ENCODE results near the gene RPP30.
A peak's percentile ranks its signal among the peaks of the same experiment; 100 is the strongest.

Gene RPP30

DNA sequence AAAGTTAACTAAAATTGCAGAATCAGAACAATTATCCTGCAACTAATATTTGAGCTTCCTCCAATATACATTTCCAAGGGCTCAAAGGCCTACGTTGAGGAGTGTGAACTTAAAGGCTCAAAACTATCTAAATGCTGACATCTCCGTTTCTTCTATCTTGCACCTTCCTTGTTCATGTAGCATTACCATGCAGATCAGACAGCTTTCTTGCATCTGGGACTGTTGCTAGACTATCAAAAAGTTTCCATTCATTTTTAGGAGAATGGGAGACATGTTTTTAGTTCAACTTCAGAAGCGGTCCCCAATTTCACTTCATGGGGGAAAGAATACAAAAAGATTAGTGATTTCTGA lies 46.2 kb downstream of the RPP30 start:
- WGBS = 89% methylated on average over 3 of the region's 3 CpGs
- no peaks in the 10 kb centered on the region for H3K9me3 ChIP-seq (ENCODE audit: insufficient read depth, low read depth, low read length)
- peak overlapping the region; percentile 12; the same call in 1 of the 2 replicates for H3K4me3 ChIP-seq (ENCODE audit: low read length)
- H3K27ac ChIP-seq (ENCODE audit: low read depth, low read length) = no peak overlapping the region
- H3K27me3 ChIP-seq (ENCODE audit: insufficient read depth, low read length) = peaks cover 99% of the 10 kb centered on the region
- peaks cover 25% of the 10 kb centered on the region; the same call in 1 of the 2 replicates for H3K4me1 ChIP-seq (ENCODE audit: insufficient read depth, low read length)
- no peak overlapping the region for H3K9ac ChIP-seq (ENCODE audit: low read depth, low read length)
- peaks cover 3% of the 10 kb centered on the region; the same call in 1 of the 2 replicates for H3K36me3 ChIP-seq (ENCODE audit: insufficient read depth, low read length)

DNA sequence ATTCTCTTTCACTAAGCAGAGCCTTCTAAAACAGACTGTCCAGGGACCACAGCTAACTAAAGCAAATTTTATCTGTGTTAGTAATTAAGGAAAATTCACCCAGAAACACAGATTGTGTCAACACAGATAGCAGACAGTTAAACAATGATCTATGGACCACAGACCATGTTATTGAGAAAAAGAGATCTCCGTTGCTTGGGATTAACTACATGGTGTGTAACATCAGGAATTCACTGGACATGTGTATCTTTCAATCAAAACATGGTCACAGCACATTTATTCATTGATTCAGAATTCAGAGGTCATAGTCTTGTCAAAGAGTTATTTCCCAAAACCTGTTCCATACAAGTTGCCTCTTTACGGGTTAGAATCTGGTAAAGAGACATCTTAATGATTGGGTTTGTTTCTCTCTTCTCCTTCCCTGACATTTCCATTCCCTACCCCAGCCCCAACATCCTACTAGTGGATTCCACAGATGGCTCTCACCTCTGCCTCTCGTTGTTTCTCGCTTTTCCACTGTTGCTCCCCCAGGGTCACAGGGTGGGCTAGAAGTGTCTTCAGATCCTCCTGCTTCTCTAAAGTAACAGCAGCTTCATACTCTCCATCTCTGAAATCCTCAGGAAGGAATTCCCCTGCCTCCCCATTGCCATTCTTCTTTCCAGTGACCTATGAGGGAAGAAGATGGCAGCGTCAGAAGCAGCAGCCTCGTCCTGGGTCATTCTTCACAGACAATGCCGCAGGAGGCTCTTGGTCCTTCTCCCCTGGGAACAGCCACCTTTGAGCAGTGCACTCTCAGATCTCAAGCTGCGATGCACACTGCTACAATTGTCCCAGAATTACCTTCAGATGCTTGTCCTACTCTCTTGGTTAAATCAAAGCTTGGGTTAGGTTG lies 48.2 kb downstream of the RPP30 start:
- H3K4me1 ChIP-seq (ENCODE audit: insufficient read depth, low read length) = peaks cover 27% of the 10 kb centered on the region; the same call in 1 of the 2 replicates
- no peaks in the 10 kb centered on the region for H3K9me3 ChIP-seq (ENCODE audit: insufficient read depth, low read depth, low read length)
- 58% methylated on average over 8 of the region's 8 CpGs for WGBS
- no peak overlapping the region for H3K27ac ChIP-seq (ENCODE audit: low read depth, low read length)
- peak overlapping the region; percentile 45; the same call in 1 of the 2 replicates for H3K9ac ChIP-seq (ENCODE audit: low read depth, low read length)
- H3K4me3 ChIP-seq (ENCODE audit: low read length) = peak overlapping the region; percentile 46
- H3K36me3 ChIP-seq (ENCODE audit: insufficient read depth, low read length) = peaks cover 3% of the 10 kb centered on the region; the same call in 1 of the 2 replicates
- peaks cover 99% of the 10 kb centered on the region for H3K27me3 ChIP-seq (ENCODE audit: insufficient read depth, low read length)

DNA sequence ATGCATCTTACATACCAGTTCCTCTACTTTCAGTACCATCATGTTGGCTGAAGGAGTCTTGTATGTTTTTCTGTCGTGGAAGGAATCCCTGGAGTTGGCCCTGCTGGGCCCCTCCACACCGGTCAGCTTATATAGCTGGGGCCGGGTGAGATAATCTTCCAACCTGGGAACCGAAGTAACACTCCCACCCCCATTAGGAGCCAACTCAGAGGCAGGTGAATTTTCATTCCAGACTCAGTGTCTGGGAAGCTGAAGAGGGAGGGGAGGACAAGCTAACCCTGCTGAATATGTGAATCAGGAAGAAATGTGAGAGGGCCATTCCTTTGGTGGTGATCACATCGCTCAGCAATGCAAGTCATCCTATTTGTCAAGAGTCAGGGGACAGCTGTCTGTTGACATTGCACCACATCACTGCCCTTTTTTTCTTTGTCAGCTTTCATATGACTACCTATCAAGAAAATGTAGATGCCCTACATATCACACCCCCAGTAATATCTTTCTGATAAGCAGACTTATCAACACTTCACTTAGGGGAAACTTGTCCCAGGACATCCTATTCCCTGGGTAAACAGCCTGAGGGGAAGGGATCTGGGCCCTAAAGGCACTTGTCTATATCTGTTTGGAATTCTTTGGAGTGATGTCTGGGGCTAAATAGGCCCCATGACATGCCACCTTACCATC lies 49.4 kb downstream of the RPP30 start, which contains the start of gene ANKRD1:
ANKRD1 (minus strand) TSS at position 102 of the 681 bp plus-strand sequence; CDS start at position 42, 60 bp downstream.
- 19% methylated on average over 5 of the region's 5 CpGs for WGBS
- Histone ChIP-seq H3K4me1 (ENCODE audit: insufficient read depth, low read length) (peaks cover 30% of the 10 kb centered on the region; the same call in 1 of the 2 replicates), H3K36me3 (ENCODE audit: insufficient read depth, low read length) (peaks cover 3% of the 10 kb centered on the region; the same call in 1 of the 2 replicates), H3K9me3 (ENCODE audit: insufficient read depth, low read depth, low read length) (no peaks in the 10 kb centered on the region), H3K4me3 (ENCODE audit: low read length) (peak within 1 kb of the TSS; percentile 46), H3K9ac (ENCODE audit: low read depth, low read length) (peak within 1 kb of the TSS; percentile 45; the same call in 1 of the 2 replicates), H3K27ac (ENCODE audit: low read depth, low read length) (no peak within 1 kb of the TSS; the same call in 1 of the 2 replicates), H3K27me3 (ENCODE audit: insufficient read depth, low read length) (peaks cover 97% of the 10 kb centered on the region)

DNA sequence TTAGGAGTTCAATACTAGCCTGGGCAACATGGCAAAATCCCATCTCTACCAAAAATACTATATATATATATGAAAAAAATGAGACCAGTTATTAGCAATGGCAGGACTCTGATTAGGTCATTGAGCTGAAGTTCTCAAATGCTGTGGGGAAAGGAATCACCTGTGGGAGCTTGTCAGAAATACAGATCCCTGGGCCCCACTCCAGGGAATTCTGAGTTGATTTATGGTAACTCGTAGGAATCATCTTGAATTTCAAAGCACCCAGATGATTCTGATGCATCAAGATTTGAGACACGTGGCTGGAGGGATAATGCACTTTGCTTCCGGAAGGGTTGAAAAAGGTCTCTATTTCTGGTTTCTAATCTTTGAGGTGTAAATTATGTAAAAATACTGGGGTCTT lies 50.1 kb downstream of the RPP30 start:
- Histone ChIP-seq H3K4me1 (ENCODE audit: insufficient read depth, low read length) (peaks cover 30% of the 10 kb centered on the region; the same call in 1 of the 2 replicates), H3K36me3 (ENCODE audit: insufficient read depth, low read length) (peaks cover 3% of the 10 kb centered on the region; the same call in 1 of the 2 replicates), H3K9ac (ENCODE audit: low read depth, low read length) (no peak overlapping the region), H3K9me3 (ENCODE audit: insufficient read depth, low read depth, low read length) (no peaks in the 10 kb centered on the region), H3K27ac (ENCODE audit: low read depth, low read length) (no peak overlapping the region), H3K4me3 (ENCODE audit: low read length) (no peak overlapping the region), H3K27me3 (ENCODE audit: insufficient read depth, low read length) (peaks cover 97% of the 10 kb centered on the region)
- WGBS = 46% methylated on average over 3 of the region's 3 CpGs

DNA sequence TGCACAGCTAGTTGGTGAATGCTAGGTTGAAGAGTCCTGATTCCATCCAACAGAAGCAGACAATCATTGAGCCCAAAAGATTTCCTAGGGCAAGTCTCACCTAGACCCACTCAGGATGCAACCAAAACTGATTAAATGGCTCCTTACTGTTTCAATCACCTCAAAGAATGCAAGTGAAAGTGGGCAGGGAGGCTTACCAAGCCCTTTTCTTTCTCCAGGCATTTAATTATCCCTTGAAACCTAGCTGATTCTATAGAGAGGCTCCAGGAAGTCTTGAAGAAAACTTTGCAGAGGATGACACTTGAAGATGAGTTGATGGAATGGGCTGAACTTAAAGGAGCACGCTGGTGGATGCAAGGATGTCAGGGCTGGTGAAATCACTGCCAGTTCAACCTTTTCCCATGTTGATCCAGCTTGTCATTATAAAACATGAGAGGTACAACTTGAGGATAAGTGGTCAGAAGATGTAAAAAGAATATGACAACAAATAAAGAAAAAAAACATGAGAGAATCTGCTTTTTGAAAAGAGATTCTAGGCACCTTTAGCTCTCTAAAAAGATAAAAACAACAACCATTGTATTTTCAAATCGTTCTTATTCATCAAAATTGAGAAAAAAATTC lies 51.4 kb downstream of the RPP30 start:
- Histone ChIP-seq H3K4me3 (ENCODE audit: low read length) (no peak overlapping the region), H3K27ac (ENCODE audit: low read depth, low read length) (no peak overlapping the region), H3K27me3 (ENCODE audit: insufficient read depth, low read length) (peaks cover 97% of the 10 kb centered on the region), H3K9me3 (ENCODE audit: insufficient read depth, low read depth, low read length) (no peaks in the 10 kb centered on the region), H3K4me1 (ENCODE audit: insufficient read depth, low read length) (peaks cover 30% of the 10 kb centered on the region; the same call in 1 of the 2 replicates), H3K9ac (ENCODE audit: low read depth, low read length) (no peak overlapping the region), H3K36me3 (ENCODE audit: insufficient read depth, low read length) (peaks cover 1% of the 10 kb centered on the region; the same call in 1 of the 2 replicates)
- 75% methylated on average over 2 of the region's 2 CpGs for WGBS

DNA sequence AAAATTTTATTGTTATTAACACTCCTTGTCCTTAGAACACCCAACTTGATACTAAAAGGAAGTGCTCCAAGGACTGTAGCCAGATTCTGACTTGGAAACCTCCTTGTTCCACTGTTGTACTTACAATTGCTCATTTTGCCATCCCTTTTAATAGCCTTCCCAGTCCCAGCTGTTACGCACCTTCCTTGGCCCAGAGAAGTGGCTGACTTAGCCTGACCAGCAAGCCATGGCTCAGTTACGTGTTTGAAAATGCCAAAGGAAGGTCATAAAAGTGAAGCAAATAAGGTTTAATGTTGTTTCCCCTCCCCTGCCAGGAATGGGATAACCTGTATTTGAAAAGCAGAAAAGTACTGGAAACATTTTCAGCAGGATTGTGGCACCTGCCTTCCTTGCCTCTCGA lies 52.8 kb downstream of the RPP30 start:
- no peaks in the 10 kb centered on the region for H3K9me3 ChIP-seq (ENCODE audit: insufficient read depth, low read depth, low read length)
- peaks cover 33% of the 10 kb centered on the region for H3K4me1 ChIP-seq (ENCODE audit: insufficient read depth, low read length)
- no peak overlapping the region for H3K9ac ChIP-seq (ENCODE audit: low read depth, low read length)
- peaks cover 97% of the 10 kb centered on the region for H3K27me3 ChIP-seq (ENCODE audit: insufficient read depth, low read length)
- H3K36me3 ChIP-seq (ENCODE audit: insufficient read depth, low read length) = no peaks in the 10 kb centered on the region
- no peak overlapping the region for H3K27ac ChIP-seq (ENCODE audit: low read depth, low read length)
- WGBS = 79% methylated on average over 3 of the region's 3 CpGs
- no peak overlapping the region for H3K4me3 ChIP-seq (ENCODE audit: low read length)

DNA sequence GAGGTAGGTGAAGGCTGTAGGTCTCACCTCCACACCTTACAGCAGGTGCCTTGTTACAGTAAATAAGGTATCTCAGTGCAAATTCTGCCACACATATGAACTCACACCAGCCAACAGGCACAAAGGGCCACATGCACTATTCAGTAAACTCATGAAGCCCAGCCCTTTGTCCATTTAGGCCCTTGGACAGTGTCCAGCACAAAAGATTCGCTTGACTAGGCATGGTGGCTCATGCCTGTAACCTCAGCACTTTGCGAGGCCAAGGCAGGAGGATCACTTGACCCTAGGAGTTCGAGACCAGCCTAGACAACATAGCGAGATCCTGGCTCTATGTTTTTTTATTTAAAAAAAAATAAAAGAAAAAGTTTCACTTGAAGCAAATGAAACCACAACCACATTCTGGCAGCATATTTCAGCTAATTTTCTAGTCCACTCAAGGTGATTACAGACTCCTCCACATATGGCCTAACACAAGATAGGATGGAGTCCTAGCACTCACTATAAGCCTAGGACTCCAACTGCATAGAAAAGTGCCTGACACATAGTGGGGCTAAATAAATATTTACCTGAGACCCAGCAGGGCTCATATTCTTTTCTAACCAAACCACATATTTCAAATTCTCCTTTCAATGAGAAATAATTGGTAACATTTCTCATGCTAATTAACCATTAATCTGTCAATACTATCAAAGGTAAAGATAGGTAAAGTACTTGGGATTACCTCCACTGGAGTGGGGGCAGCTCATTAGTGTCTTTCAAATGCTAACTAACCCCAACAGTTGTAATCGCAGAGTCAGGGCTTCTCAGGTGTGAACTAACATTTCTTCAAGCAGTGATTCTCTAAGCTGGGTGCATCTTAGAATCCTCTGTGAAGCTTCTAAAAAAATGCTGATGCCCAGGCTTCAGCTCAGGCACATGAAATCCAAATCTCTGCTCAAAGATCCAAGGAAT lies 53.6 kb downstream of the RPP30 start:
- Histone ChIP-seq H3K36me3 (ENCODE audit: insufficient read depth, low read length) (no peaks in the 10 kb centered on the region), H3K27me3 (ENCODE audit: insufficient read depth, low read length) (peaks cover 97% of the 10 kb centered on the region), H3K9me3 (ENCODE audit: insufficient read depth, low read depth, low read length) (no peaks in the 10 kb centered on the region), H3K27ac (ENCODE audit: low read depth, low read length) (no peak overlapping the region), H3K4me1 (ENCODE audit: insufficient read depth, low read length) (peaks cover 36% of the 10 kb centered on the region), H3K9ac (ENCODE audit: low read depth, low read length) (no peak overlapping the region), H3K4me3 (ENCODE audit: low read length) (no peak overlapping the region)
- 58% methylated on average over 4 of the region's 5 CpGs for WGBS

DNA sequence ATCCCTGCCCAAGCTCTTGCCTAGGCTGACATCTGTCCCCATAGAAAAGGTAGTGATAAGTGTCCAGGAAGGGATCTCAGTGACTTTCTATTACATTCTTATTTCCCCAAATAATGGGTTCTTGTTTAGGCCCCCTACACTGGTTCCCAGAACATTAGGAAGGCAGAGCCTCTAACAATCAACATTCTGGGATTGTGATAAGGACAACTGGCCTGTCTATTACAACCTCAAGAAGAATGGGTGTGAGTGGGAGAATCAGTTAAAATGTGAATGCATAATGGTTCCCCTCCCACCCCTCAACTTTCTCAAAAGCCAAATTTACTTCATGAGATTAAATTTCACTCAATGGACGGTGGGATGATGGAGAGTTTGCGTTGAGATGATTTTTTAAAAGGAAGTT lies 55.5 kb downstream of the RPP30 start:
- H3K27me3 ChIP-seq (ENCODE audit: insufficient read depth, low read length) = peaks cover 97% of the 10 kb centered on the region
- H3K9ac ChIP-seq (ENCODE audit: low read depth, low read length) = no peak overlapping the region
- no peak overlapping the region for H3K27ac ChIP-seq (ENCODE audit: low read depth, low read length)
- H3K4me1 ChIP-seq (ENCODE audit: insufficient read depth, low read length) = peaks cover 31% of the 10 kb centered on the region
- WGBS = no CpG with 5 or more reads among the region's 2 CpGs
- no peak overlapping the region for H3K4me3 ChIP-seq (ENCODE audit: low read length)
- no peaks in the 10 kb centered on the region for H3K9me3 ChIP-seq (ENCODE audit: insufficient read depth, low read depth, low read length)
- no peaks in the 10 kb centered on the region for H3K36me3 ChIP-seq (ENCODE audit: insufficient read depth, low read length)

DNA sequence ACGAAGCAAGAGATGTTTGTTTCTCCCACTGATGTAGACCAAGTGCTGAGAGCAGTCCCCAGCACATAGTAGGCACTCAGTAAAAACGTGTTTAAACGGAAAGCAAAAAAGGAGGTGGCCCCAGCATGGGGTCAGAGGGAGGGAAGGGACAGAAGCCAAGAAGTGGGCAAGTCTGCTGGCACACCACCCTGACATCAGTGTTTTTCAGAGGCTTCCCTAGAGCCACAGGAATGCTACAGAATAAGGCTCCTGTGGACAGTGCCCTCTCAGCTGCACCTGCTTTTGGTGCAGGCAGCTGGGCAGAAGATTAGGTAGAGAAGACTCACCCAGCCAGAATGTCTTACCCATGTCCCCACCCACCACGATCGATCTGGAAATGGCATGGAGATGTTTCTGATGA lies 57.4 kb downstream of the RPP30 start:
- Histone ChIP-seq H3K27ac (ENCODE audit: low read depth, low read length) (no peak overlapping the region; the same call in 1 of the 2 replicates), H3K4me3 (ENCODE audit: low read length) (no peak overlapping the region), H3K9me3 (ENCODE audit: insufficient read depth, low read depth, low read length) (no peaks in the 10 kb centered on the region), H3K9ac (ENCODE audit: low read depth, low read length) (no peak overlapping the region), H3K4me1 (ENCODE audit: insufficient read depth, low read length) (peaks cover 26% of the 10 kb centered on the region), H3K27me3 (ENCODE audit: insufficient read depth, low read length) (peaks cover 97% of the 10 kb centered on the region), H3K36me3 (ENCODE audit: insufficient read depth, low read length) (no peaks in the 10 kb centered on the region)
- WGBS = 68% methylated on average over 5 of the region's 5 CpGs
